NCI-H69 (cell line): ENCODE measurements around the gene IDH3B.

Source experiments
- DNase-seq: peaks from one replicate; lab custom pipeline; 2025; lab: John Stamatoyannopoulos, UW

IDH3B gene

DNA sequence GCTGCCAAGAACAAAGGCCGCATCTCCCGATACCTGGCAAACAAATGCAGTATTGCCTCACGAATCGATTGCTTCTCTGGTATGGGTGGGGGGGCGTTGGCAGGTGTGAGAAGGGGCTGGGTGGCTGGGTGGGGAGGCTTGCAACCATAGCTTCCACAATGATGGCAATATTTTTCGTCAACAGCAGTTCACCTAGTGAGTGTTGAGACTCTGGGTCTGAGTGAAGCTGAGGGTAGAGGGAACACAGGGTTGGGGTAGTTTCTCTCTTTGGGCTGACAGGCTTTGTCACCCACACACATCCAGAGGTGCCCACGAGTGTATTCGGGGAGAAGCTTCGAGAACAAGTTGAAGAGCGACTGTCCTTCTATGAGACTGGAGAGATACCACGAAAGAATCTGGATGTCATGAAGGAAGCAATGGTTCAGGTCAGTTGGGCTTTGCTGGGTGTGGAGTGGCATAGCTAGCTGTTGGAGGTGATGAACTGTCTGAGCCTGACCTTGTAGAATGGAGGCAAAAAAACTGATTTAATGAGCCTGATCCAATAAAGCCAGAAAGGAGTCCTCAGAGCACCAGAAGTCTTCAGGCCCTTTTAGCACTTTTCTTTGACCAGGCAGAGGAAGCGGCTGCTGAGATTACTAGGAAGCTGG is 7.4 kb downstream of the IDH3B start:
- no peak for DNase-seq

DNA sequence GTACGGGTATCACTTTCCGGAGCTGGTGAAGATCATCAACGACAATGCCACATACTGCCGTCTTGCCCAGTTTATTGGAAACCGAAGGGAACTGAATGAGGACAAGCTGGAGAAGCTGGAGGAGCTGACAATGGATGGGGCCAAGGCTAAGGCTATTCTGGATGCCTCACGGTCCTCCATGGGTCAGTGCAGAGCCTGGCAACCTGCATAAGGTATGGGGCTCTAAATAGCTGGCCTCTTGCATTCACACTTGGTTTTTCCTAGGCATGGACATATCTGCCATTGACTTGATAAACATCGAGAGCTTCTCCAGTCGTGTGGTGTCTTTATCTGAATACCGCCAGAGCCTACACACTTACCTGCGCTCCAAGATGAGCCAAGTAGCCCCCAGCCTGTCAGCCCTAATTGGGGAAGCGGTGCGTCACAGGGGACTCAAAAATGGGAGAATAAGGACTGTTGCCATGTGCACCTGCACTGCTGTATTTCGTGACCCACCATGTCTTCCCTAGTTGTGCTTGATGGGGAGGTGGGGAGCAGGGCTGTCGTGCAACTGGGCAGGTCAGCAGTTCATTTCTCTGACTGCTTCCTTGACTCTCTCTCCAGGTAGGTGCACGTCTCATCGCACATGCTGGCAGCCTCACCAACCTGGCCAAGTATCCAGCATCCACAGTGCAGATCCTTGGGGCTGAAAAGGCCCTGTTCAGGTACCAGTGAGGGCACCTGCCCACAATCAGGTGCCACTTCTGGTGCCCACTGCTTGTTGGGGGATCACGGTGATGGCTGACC is 8.5 kb downstream of the IDH3B start:
- DNase-seq, result no peak

GRCh38 chr20:2654831-2655230 is 9.2 kb downstream of the IDH3B start:
- no peak for DNase-seq

DNA sequence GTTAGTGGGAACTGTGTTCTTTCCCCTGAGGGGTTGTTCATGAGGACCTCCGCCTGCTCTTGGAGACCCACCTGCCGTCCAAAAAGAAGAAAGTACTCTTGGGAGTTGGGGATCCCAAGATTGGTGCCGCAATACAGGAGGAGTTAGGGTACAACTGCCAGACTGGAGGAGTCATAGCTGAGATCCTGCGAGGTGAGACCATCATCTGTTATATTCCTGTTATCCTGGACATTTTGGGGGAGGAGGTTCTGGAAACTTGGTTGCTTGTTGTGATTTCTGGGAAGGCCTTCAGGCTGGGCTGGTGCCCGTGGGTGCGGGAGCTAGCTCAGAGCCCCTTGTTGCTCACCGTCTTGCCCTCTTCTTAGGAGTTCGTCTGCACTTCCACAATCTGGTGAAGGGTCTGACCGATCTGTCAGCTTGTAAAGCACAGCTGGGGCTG is 9.6 kb downstream of the IDH3B start:
- DNase-seq, result no peak

DNA sequence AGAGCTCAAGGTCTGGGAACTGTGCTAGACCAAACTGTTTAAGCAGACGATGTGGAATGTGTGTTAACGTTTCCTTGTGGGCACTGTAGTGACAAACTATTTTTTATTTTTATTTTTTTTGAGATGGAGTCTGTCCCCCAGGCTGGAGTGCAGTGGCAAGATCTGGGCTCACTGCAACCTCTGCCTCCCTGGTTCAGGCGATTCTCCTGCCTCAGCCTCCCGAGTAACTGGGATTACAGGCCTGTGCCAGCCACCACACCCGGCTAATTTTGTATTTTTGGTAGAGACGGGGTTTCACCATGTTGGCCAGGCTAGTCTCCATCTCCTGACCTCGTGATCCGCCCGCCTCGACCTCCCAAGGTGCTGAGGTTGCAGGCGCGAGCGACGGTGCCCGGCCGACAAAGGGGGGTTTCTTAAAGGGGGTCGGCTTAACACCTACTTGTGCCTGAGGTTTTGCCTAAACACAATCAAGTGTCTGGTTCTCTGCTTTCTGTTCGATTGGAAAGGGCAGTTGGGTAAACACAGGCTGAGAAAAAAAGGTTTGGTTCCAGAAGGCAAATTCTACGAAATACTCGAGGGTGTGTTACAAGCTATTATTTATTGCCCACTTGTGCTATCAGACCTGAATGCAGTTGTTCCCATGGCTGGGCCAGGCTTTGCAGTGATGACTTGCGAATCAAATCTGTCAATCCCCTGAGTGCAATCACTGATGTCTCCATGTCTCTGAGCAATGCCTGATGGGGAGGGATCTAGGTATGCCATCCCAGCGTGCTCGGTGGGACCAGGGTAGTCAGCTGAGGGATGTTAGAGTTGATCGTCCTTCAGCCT is 10.2 kb downstream of the IDH3B start:
- no peak for DNase-seq

DNA sequence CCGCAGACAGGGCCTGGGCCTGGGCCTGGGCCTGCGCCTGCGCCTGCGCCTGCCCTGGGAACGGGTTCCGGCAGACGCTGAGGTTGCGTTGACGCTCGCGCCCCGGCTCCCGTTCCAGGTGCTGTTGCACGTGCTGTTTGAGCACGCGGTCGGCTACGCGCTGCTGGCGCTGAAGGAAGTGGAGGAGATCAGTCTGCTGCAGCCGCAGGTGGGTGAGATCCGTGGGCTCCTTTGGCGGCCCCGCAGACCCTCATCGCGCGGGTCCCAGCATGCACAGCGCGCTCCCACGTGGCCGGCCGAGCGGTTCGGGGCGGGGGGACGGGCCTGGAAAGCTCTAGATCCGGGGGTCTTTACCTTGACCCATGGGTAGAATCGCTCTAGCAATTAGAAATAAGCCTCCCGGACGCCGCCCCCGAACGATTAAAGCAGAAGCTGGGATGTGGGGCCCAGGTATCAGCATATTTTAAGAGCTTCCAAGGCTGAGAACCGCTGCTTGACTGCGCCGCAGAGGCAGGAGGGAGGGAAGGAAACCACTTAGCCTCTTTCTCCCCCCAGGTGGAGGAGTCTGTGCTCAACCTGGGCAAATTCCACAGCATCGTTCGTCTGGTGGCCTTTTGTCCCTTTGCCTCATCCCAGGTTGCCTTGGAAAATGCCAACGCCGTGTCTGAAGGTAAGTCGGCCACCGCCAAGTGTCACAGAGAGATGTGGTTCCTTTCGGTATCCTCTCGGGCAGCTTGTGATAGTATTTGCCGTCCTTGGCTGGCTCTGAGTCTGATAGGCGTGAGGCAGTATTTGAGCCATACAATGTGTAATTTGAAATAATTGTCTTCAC is 11.1 kb downstream of the IDH3B start:
- DNase-seq, result peak; percentile 83

GRCh38 chr20:2651772-2652723 is 12.0 kb downstream of the IDH3B start, which contains the start of gene NOP56:
NOP56 (plus strand) TSS chr20:2652632; CDS start chr20:2652661, 29 bp downstream.
- peak; percentile 98 for DNase-seq

- no peak for DNase-seq
Observed at GRCh38 chr20:2643708-2644107, 20.3 kb downstream of the IDH3B start.

GRCh38 chr20:2640899-2641298 is 23.1 kb downstream of the IDH3B start:
- no peak for DNase-seq

GRCh38 chr20:2640260-2640659 is 23.8 kb downstream of the IDH3B start:
- DNase-seq, result no peak

DNA sequence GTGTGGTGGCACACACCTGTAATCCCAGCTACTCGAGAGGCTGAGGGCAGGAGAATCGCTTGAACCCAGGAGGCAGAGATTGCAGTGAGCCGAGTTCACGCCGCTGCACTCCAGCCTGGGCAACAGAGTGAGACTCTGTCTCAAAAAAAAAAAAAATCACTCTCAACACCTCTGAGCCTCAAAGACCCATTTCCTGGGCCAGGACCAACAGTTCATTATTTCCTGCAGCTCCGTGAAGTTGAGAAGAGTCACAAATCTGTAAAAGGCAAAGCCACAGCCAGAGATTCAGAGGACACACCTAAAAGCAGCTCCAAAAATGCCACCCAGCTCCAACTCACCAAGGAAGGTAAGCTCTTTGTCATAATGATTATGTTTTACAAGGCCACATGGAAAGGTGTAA is 26.8 kb downstream of the IDH3B start:
- no peak for DNase-seq

- DNase-seq, result no peak
Observed at GRCh38 chr20:2633381-2633780, 30.6 kb downstream of the IDH3B start.

DNA sequence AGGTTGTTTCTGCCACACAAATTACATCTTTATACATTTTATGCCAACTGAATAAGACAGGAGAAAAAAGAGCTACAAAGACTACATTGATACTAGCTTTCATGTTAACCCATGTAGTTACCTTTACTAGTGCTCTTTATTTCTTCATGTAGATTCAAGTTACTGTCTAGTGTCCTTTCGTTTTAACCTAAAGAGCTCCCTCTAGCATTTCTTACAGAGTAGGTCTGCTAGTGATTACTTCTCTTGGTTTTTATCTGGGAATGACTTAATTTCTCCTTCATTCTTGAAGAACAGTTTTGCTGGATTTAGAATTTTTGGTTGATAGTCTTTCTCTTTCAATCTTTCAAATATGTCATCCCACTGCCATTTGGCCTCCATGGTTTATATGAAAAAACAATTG is 32.8 kb downstream of the IDH3B start:
- no peak for DNase-seq

- no peak for DNase-seq
Observed at GRCh38 chr20:2626853-2627541, 37.0 kb downstream of the IDH3B start.

- no peak for DNase-seq
Observed at GRCh38 chr20:2625062-2625461, 39.0 kb downstream of the IDH3B start.

GRCh38 chr20:2624190-2624589 is 39.8 kb downstream of the IDH3B start:
- DNase-seq, result no peak

- no peak for DNase-seq
Observed at GRCh38 chr20:2619961-2620595, 43.9 kb downstream of the IDH3B start.

DNA sequence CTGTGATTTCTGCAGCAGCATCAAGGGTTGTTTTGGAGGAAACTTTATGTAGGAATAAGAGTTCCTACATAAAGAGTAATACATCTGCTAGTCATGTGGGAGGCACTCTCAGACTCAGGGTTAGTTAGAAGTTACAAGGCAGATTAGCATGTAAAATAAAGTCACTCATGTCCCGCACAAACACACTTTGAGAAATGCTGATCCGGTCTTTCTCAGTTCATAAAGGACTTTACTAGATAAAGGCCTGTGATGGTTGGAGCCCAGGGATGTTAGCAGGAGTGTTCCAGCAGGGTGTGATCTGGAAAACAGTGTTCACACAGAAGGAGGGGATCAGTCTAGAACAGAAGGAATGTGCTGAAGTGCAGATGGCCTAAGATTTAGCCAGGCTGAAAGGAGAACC is 44.7 kb downstream of the IDH3B start:
- no peak for DNase-seq

- DNase-seq, result no peak
Observed at GRCh38 chr20:2618815-2619214, 45.2 kb downstream of the IDH3B start.
